Colonic mucosa (tissue), 4 donors: ENCODE measurements around the gene FAM32A. TPM values are rescaled to one million over a fixed set of nuclear protein-coding genes. Genes with fewer than 3 reads are reported as not detected.
A peak's percentile ranks its signal among the peaks of the same experiment; 100 is the strongest.

Source experiments
- DNase-seq: peaks from one replicate; pipeline ENCODE4 v3.0.0-alpha.2; 2020
- H3K27ac ChIP-seq: fragments of 200-600 bp; one replicate; pipeline ENCODE4 v1.8.0; 2021
- H3K27me3 ChIP-seq: fragments of 200-600 bp; one replicate; pipeline ENCODE4 v1.8.0; 2021
- H3K36me3 ChIP-seq: fragments of 200-600 bp; one replicate; pipeline ENCODE4 v1.8.0; 2021
- H3K4me1 ChIP-seq: fragments of 200-600 bp; one replicate; pipeline ENCODE4 v1.8.0; 2021; ENCODE audit warnings: mild to moderate bottlenecking
- H3K4me3 ChIP-seq: fragments of 200-600 bp; one replicate; pipeline ENCODE4 v1.8.0; 2021
- H3K9ac ChIP-seq, 2 donors: one replicate each; pipeline ENCODE4 v1.7.0; 2013; ENCODE audit warnings: control low read depth in 2 of 2, low read depth in 2 of 2, low read length in 2 of 2
- H3K9me3 ChIP-seq: fragments of 200-600 bp; one replicate; pipeline ENCODE4 v1.8.0; 2021
- intact Hi-C: fragments of 100-400 bp; cut with DNase I; formaldehyde crosslinking; loops from one replicate; pipeline ENCODE4 v1.14.1; 2022
- total RNA-seq, 2 donors: library from RNA; stranded (reverse); fragmentation: NEBNext Ultra II Directional in 1 of 2; extraction: Animal tissue kit (Norgen Biotek cat#: 25700) in 1 of 2; gene quantifications; one replicate each; pipeline ENCODE4 v1.2.1, GENCODE V29; 2021
- TF ChIP-seq, protein P1 (sequence below): fragments of 200-600 bp; IDR thresholded peaks from one replicate; pipeline ENCODE4 v1.8.0; 2022; ENCODE audit warnings: antibody characterized with exemption, mild to moderate bottlenecking
- donor health status: healthy.
- donor health status: DM: no; HTN: no; CAD: no.
- donor health status: DM: no; HTN: no; CAD: no.

Gene FAM32A
- 10 to 100 TPM; 76.9 to 78.3 TPM for total RNA-seq

DNA sequence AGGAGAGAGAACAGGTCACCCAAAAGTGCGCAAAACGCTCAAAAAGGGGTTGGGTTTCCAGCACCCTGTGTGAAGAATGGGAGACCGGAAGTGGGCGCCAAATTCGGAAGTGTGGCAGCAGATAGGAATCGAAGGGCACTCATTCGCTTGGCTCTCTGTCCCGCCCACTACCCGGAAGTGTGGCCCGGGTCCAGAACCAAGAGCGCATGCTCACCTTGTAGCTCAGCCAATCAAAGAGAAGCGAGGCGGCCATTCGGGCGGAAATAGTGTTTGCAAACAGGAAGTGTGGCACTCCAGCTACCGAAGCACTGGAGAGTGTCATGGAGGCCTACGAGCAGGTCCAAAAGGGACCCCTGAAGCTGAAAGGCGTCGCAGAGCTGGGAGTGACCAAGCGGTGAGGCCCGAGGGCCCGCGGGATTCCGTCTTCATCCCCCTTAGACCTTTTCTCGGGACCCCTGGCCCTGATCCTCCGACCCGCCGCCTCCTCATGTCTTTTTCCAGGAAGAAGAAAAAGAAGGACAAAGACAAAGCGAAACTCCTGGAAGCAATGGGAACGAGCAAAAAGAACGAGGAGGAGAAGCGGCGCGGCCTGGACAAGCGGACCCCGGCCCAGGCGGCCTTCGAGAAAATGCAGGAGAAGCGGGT, at the start of gene FAM32A:
Gene FAM32A, plus strand, starts transcription at position 288 of the 645 bp plus-strand sequence. Its CDS starts 33 bp downstream, at position 321.
- TF ChIP-seq, protein P1, sequence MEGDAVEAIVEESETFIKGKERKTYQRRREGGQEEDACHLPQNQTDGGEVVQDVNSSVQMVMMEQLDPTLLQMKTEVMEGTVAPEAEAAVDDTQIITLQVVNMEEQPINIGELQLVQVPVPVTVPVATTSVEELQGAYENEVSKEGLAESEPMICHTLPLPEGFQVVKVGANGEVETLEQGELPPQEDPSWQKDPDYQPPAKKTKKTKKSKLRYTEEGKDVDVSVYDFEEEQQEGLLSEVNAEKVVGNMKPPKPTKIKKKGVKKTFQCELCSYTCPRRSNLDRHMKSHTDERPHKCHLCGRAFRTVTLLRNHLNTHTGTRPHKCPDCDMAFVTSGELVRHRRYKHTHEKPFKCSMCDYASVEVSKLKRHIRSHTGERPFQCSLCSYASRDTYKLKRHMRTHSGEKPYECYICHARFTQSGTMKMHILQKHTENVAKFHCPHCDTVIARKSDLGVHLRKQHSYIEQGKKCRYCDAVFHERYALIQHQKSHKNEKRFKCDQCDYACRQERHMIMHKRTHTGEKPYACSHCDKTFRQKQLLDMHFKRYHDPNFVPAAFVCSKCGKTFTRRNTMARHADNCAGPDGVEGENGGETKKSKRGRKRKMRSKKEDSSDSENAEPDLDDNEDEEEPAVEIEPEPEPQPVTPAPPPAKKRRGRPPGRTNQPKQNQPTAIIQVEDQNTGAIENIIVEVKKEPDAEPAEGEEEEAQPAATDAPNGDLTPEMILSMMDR, result peak; percentile 23
- DNase-seq, result peak; percentile 99
- Histone ChIP-seq H3K27ac (peak within 1 kb of the TSS; percentile 59), H3K36me3 (no peaks in the 10 kb centered on the region), H3K4me1 (no peaks in the 10 kb centered on the region), H3K27me3 (no peaks in the 10 kb centered on the region), H3K4me3 (peak within 1 kb of the TSS; percentile 94), H3K9me3 (no peaks in the 10 kb centered on the region), H3K9ac (peak within 1 kb of the TSS; percentile 64 to 83)
- intact Hi-C loops, result no loop called here

GRCh38 chr19:16135430-16136127, 49.6 kb upstream of the FAM32A start:
- intact Hi-C loops, result no loop called here
- H3K27me3 ChIP-seq, result no peaks in the 10 kb centered on the region
- H3K27ac ChIP-seq, result no peak overlapping the region
- no peak overlapping the region for H3K4me3 ChIP-seq
- peaks cover 11% of the 10 kb centered on the region for H3K36me3 ChIP-seq
- TF ChIP-seq, protein P1, result no peak
- no peak overlapping the region for H3K9ac ChIP-seq
- H3K9me3 ChIP-seq, result no peaks in the 10 kb centered on the region
- no peak for DNase-seq
- H3K4me1 ChIP-seq, result no peaks in the 10 kb centered on the region

- H3K9ac ChIP-seq, result no peak overlapping the region
- H3K36me3 ChIP-seq, result peaks cover 11% of the 10 kb centered on the region
- DNase-seq, result no peak
- no peak overlapping the region for H3K27ac ChIP-seq
- no peaks in the 10 kb centered on the region for H3K9me3 ChIP-seq
- no peak overlapping the region for H3K4me3 ChIP-seq
- no peaks in the 10 kb centered on the region for H3K27me3 ChIP-seq
- intact Hi-C loops, result no loop called here
- TF ChIP-seq, protein P1, result no peak
- no peaks in the 10 kb centered on the region for H3K4me1 ChIP-seq
These were observed 48.8 kb upstream of the FAM32A start for GRCh38 chr19:16136185-16136999.

- H3K36me3 ChIP-seq, result no peaks in the 10 kb centered on the region
- H3K9ac ChIP-seq, result no peak overlapping the region
- no peak overlapping the region for H3K27ac ChIP-seq
- no peaks in the 10 kb centered on the region for H3K9me3 ChIP-seq
- intact Hi-C loops, result no loop called here
- no peaks in the 10 kb centered on the region for H3K27me3 ChIP-seq
- no peaks in the 10 kb centered on the region for H3K4me1 ChIP-seq
- H3K4me3 ChIP-seq, result no peak overlapping the region
- DNase-seq, result no peak
- TF ChIP-seq, protein P1, result no peak
These were observed 45.5 kb upstream of the FAM32A start for GRCh38 chr19:16139752-16140151.

DNA sequence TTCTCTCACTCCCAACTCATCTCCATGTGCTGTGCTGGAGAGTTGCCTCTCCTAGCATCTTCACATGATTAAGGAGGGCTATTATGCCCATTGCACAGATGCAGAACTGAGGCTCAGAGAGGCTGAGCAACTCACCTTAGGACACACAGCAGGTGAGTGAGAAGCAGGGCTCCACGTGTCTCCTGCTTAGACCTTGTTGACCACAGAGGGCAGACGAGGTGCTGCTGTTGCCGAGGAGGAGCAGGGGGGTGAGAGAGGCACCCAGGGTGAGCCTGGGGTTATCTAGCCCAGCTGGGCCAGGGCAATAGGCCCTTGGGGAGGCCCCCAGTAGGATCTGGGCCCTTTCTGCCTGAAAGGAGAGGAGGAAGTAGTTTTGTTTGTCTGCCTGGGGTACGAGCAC, 44.2 kb upstream of the FAM32A start:
- Histone ChIP-seq H3K27ac (no peak overlapping the region), H3K27me3 (no peaks in the 10 kb centered on the region), H3K36me3 (no peaks in the 10 kb centered on the region), H3K4me3 (no peak overlapping the region), H3K9ac (no peak overlapping the region), H3K9me3 (no peaks in the 10 kb centered on the region), H3K4me1 (no peaks in the 10 kb centered on the region)
- TF ChIP-seq, protein P1, result no peak
- no peak for DNase-seq
- intact Hi-C loops, result no loop called here
